Neuronal stem cell (in vitro differentiated cells): Measurements from ENCODE around the gene RIC3.

Experiments
- DNase-seq: peaks from one replicate; pipeline ENCODE4 v3.0.0-alpha.2; 2013; ENCODE audit warnings: low spot score
- H2AFZ ChIP-seq: one replicate; pipeline ENCODE4 v1.6.1; 2013; ENCODE audit warnings: mild to moderate bottlenecking, low read length, inconsistent platforms
- H2AK5ac ChIP-seq: 2 replicates; pipeline ENCODE4 v1.6.1; 2013; ENCODE audit warnings: low read depth, mild to moderate bottlenecking, inconsistent platforms, low read length, moderate library complexity, mixed read lengths
- H2BK120ac ChIP-seq: 2 replicates; pipeline ENCODE4 v1.6.1; 2013; ENCODE audit warnings: low read depth, mild to moderate bottlenecking, inconsistent platforms, low read length, moderate library complexity, mixed read lengths
- H2BK12ac ChIP-seq: one replicate; pipeline ENCODE4 v1.6.1; 2013; ENCODE audit warnings: low read length, inconsistent platforms
- H2BK15ac ChIP-seq: 2 replicates; pipeline ENCODE4 v1.6.1; 2013; ENCODE audit warnings: mild to moderate bottlenecking, low read length, inconsistent platforms, mixed read lengths
- H2BK5ac ChIP-seq: one replicate; pipeline ENCODE4 v1.6.1; 2013; ENCODE audit warnings: inconsistent platforms, mild to moderate bottlenecking, low read length, moderate library complexity
- H3K14ac ChIP-seq: one replicate; pipeline ENCODE4 v1.6.1; 2013; ENCODE audit warnings: low read length, inconsistent platforms
- H3K18ac ChIP-seq: 2 replicates; pipeline ENCODE4 v1.6.1; 2013; ENCODE audit warnings: low read length, inconsistent platforms
- H3K23ac ChIP-seq: 2 replicates; pipeline ENCODE4 v1.6.1; 2013; ENCODE audit warnings: low read depth, mild to moderate bottlenecking, mixed read lengths, low read length, inconsistent platforms; ENCODE audit not compliant: poor library complexity
- H3K27ac ChIP-seq: replicated peaks from 3 replicates; pipeline ENCODE4 v1.5.1; 2013; ENCODE audit warnings: low read length, inconsistent platforms
- H3K27me3 ChIP-seq, 3 experiments: 2 replicates each; pipeline ENCODE4 v1.6.1; 2013; ENCODE audit warnings: low read length in 3 of 3, mild to moderate bottlenecking in 2 of 3, inconsistent platforms in 1 of 3, low read depth in 1 of 3, mixed read lengths in 1 of 3, moderate library complexity in 1 of 3; ENCODE audit not compliant: control insufficient read depth in 3 of 3, insufficient read depth in 3 of 3
- H3K36me3 ChIP-seq, 2 donors: replicated peaks in 1 of 2; 2 replicates each; pipeline ENCODE4 v1.6.1; 2013; ENCODE audit warnings: low read length in 2 of 2; ENCODE audit not compliant: control insufficient read depth in 2 of 2, insufficient read depth in 2 of 2
- H3K4ac ChIP-seq: 2 replicates; pipeline ENCODE4 v1.6.1; 2013; ENCODE audit warnings: inconsistent platforms, mild to moderate bottlenecking, low read length, moderate library complexity
- H3K4me1 ChIP-seq, 2 donors: 1 replicate in 1 of 2; 2 replicates in 1 of 2; pipeline ENCODE4 v1.6.1; 2013; ENCODE audit warnings: low read length in 2 of 2, low read depth in 1 of 2; ENCODE audit not compliant: control insufficient read depth in 2 of 2, insufficient read depth in 1 of 2
- H3K4me2 ChIP-seq: one replicate; pipeline ENCODE4 v1.6.1; 2013; ENCODE audit warnings: mild to moderate bottlenecking, low read length, inconsistent platforms; ENCODE audit not compliant: insufficient read depth, poor library complexity, severe bottlenecking
- H3K4me3 ChIP-seq, 2 donors: 2 replicates each; pipeline ENCODE4 v1.5.1; 2013; ENCODE audit warnings: low read length in 2 of 2, mild to moderate bottlenecking in 2 of 2, inconsistent platforms in 1 of 2, moderate library complexity in 1 of 2
- H3K79me1 ChIP-seq: one replicate; pipeline ENCODE4 v1.6.1; 2013; ENCODE audit warnings: low read depth, mild to moderate bottlenecking, inconsistent platforms, low read length, moderate library complexity
- H3K9ac ChIP-seq: one replicate; pipeline ENCODE4 v1.6.1; 2013; ENCODE audit warnings: mild to moderate bottlenecking, low read depth, low read length, inconsistent platforms; ENCODE audit not compliant: poor library complexity
- H3K9me3 ChIP-seq, 2 donors: replicated peaks in 1 of 2; 2 replicates each; pipeline versions ENCODE3 to v1.6.1; 2013; ENCODE audit warnings: low read length in 2 of 2, mild to moderate bottlenecking in 2 of 2, inconsistent platforms in 1 of 2, low read depth in 1 of 2, mixed read lengths in 1 of 2, moderate library complexity in 1 of 2; ENCODE audit not compliant: control insufficient read depth in 2 of 2, insufficient read depth in 1 of 2
- H4K8ac ChIP-seq: one replicate; pipeline ENCODE4 v1.6.1; 2013; ENCODE audit warnings: low read depth, mild to moderate bottlenecking, inconsistent platforms, low read length, moderate library complexity
- H4K91ac ChIP-seq: one replicate; pipeline ENCODE4 v1.6.1; 2013; ENCODE audit warnings: low read length, low read depth, mild to moderate bottlenecking, inconsistent platforms; ENCODE audit not compliant: poor library complexity
- WGBS, 2 donors: extraction: QIAGEN DNeasy Blood & Tissue Kit; methylation state at CpG; one replicate each; pipeline ENCODE4 v1.1.7; 2013; ENCODE audit warnings: missing lambda C conversion rate in 2 of 2, mixed read lengths in 1 of 2; ENCODE audit not compliant: insufficient read length in 2 of 2, insufficient replicate concordance in 1 of 2; ENCODE audit errors: extremely low coverage in 2 of 2; 5-methylcytosine and 5-hydroxymethylcytosine counted together

Gene RIC3

GRCh38 chr11:8092587-8093424 is 76.0 kb downstream of the RIC3 start:
- Histone ChIP-seq H3K79me1 (peaks cover 11% of the 10 kb centered on the region), H3K4me1 (peaks cover 0 to 1% of the 10 kb centered on the region in 2 donors), H2AK5ac (no peak overlapping the region), H3K27ac (no peak overlapping the region), H3K18ac (no peak overlapping the region), H2BK15ac (no peak overlapping the region), H3K23ac (peak overlapping the region; percentile 6), H3K4ac (no peak overlapping the region), H3K27me3 (no peaks in the 10 kb centered on the region), H2BK5ac (no peak overlapping the region), H3K9ac (no peak overlapping the region), H3K36me3 (peaks cover 27 to 66% of the 10 kb centered on the region in 2 donors), H2BK12ac (no peak overlapping the region), H3K14ac (no peak overlapping the region), H2AFZ (peak overlapping the region; percentile 41), H3K4me2 (no peak overlapping the region), H4K8ac (no peak overlapping the region), H2BK120ac (no peak overlapping the region), H3K4me3 (no peak overlapping the region), H4K91ac (no peak overlapping the region), H3K9me3 (peaks cover 0 to 2% of the 10 kb centered on the region in 2 donors)
- no CpG with 5 or more reads among the region's 11 CpGs for WGBS, 2 donors
- no peak for DNase-seq

DNA sequence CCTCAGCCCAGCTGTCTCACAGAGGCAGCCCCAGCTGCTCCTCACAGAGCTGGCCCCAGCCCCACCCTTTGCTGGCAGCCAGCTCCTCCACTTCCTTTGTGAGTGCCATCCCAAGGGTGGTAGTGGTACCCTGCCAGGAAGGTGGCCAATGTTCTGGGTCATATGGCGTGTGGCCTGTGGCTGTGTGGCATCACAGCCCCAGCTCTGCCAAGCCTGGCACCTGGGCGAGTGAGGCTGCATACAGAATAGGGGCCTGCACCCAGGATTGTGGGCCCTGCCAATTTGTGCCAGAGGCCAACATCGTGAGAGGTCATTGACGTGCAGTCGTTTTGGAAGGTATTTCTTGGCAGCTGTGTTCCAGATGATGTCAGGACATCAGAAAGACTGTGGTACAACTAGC is 77.1 kb downstream of the RIC3 start:
- no peak overlapping the region for H2AFZ ChIP-seq
- H4K8ac ChIP-seq: no peak overlapping the region
- DNase-seq: no peak
- H3K18ac ChIP-seq: no peak overlapping the region
- no peaks in the 10 kb centered on the region for H3K27me3 ChIP-seq
- no peak overlapping the region for H3K9ac ChIP-seq
- no peak overlapping the region for H2BK12ac ChIP-seq
- no peak overlapping the region for H4K91ac ChIP-seq
- H3K4ac ChIP-seq: no peak overlapping the region
- no peak overlapping the region for H3K23ac ChIP-seq
- peaks cover 18 to 55% of the 10 kb centered on the region in 2 donors for H3K36me3 ChIP-seq
- peaks cover 0 to 1% of the 10 kb centered on the region in 2 donors for H3K4me1 ChIP-seq
- peaks cover 0 to 2% of the 10 kb centered on the region in 2 donors for H3K9me3 ChIP-seq
- no peak overlapping the region for H2BK5ac ChIP-seq
- no peak overlapping the region for H2BK120ac ChIP-seq
- no CpG with 5 or more reads among the region's 5 CpGs for WGBS, 2 donors
- H3K27ac ChIP-seq: no peak overlapping the region
- peak overlapping the region in 1 of 2 donors; percentile 28 for H3K4me3 ChIP-seq
- no peak overlapping the region for H2AK5ac ChIP-seq
- H3K79me1 ChIP-seq: peaks cover 13% of the 10 kb centered on the region
- no peak overlapping the region for H3K4me2 ChIP-seq
- no peak overlapping the region for H2BK15ac ChIP-seq
- H3K14ac ChIP-seq: no peak overlapping the region

- Histone ChIP-seq H2BK120ac (no peak overlapping the region), H2BK12ac (no peak overlapping the region), H3K27me3 (no peaks in the 10 kb centered on the region), H3K4me3 (no peak overlapping the region), H3K4ac (no peak overlapping the region), H3K9me3 (peaks cover 0 to 2% of the 10 kb centered on the region in 2 donors), H2AK5ac (no peak overlapping the region), H3K18ac (no peak overlapping the region), H2AFZ (no peak overlapping the region), H3K23ac (no peak overlapping the region), H2BK5ac (no peak overlapping the region), H3K4me1 (peaks cover 1 to 2% of the 10 kb centered on the region in 2 donors), H3K4me2 (no peak overlapping the region), H3K36me3 (peaks cover 14 to 45% of the 10 kb centered on the region in 2 donors), H3K14ac (no peak overlapping the region), H3K9ac (no peak overlapping the region), H4K8ac (no peak overlapping the region), H4K91ac (no peak overlapping the region), H3K79me1 (peaks cover 16% of the 10 kb centered on the region), H3K27ac (no peak overlapping the region), H2BK15ac (no peak overlapping the region)
- no CpG with 5 or more reads among the region's 5 CpGs for WGBS, 2 donors
- DNase-seq: peak; percentile 72
These were observed 78.1 kb downstream of the RIC3 start for GRCh38 chr11:8090756-8091155.

- Histone ChIP-seq H3K4ac (no peak overlapping the region), H3K9me3 (peaks cover 0 to 2% of the 10 kb centered on the region in 2 donors), H3K4me3 (no peak overlapping the region), H3K4me2 (no peak overlapping the region), H3K27ac (no peak overlapping the region), H3K18ac (no peak overlapping the region), H4K91ac (no peak overlapping the region), H3K9ac (no peak overlapping the region), H3K23ac (no peak overlapping the region), H3K27me3 (no peaks in the 10 kb centered on the region), H2BK120ac (no peak overlapping the region), H3K79me1 (peaks cover 16% of the 10 kb centered on the region), H3K4me1 (peaks cover 1 to 10% of the 10 kb centered on the region in 2 donors), H2BK15ac (no peak overlapping the region), H2BK5ac (no peak overlapping the region), H3K36me3 (peaks cover 11 to 37% of the 10 kb centered on the region in 2 donors), H2BK12ac (no peak overlapping the region), H4K8ac (no peak overlapping the region), H2AFZ (no peak overlapping the region), H2AK5ac (no peak overlapping the region), H3K14ac (no peak overlapping the region)
- no CpG with 5 or more reads among the region's 17 CpGs for WGBS, 2 donors
- DNase-seq: no peak
These were observed 78.9 kb downstream of the RIC3 start for GRCh38 chr11:8089791-8090510.
